Measurements from ENCODE around the gene HNRNPK.

The HNRNPK gene

DNA sequence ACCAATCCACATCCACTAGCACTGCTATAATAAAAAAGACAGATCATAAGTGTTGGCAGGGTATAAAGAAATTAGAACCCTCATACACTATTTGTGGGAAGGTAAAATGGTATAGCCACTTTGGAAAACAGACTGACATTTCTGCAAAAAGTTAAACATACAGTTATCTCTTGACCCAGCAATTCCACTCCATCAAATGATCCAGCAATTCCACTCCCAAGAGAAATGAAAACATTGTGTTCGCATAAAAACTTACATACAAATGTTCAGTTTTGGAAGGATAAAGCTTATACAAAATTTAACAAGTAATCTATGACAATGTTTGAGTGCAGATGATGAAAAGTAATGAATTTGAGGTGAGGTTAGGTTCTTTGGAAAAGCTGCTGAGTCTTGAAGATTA is 60.9 kb downstream of the HNRNPK start:
- TF ChIP-seq, protein P1, sequence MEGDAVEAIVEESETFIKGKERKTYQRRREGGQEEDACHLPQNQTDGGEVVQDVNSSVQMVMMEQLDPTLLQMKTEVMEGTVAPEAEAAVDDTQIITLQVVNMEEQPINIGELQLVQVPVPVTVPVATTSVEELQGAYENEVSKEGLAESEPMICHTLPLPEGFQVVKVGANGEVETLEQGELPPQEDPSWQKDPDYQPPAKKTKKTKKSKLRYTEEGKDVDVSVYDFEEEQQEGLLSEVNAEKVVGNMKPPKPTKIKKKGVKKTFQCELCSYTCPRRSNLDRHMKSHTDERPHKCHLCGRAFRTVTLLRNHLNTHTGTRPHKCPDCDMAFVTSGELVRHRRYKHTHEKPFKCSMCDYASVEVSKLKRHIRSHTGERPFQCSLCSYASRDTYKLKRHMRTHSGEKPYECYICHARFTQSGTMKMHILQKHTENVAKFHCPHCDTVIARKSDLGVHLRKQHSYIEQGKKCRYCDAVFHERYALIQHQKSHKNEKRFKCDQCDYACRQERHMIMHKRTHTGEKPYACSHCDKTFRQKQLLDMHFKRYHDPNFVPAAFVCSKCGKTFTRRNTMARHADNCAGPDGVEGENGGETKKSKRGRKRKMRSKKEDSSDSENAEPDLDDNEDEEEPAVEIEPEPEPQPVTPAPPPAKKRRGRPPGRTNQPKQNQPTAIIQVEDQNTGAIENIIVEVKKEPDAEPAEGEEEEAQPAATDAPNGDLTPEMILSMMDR (IDR thresholded peaks at IDR 0.05; ENCODE audit: control insufficient read depth, insufficient read depth, low read depth, low read length, missing control alignments) = no peak
- no peak overlapping the region for H3K4me3 ChIP-seq (ENCODE audit: control insufficient read depth, low read depth, low read length)
- DNase-seq (ENCODE audit: low read depth) = no peak

Data from AG09309 (cell line).